B cell (primary cell): ENCODE measurements around the gene GET4.
"Not testable (repeated sequence)": the region's sequence is repeated elsewhere in the genome, so short reads cannot be mapped to it uniquely, and the experiment has no call there.

Experiments used
- EZH2 ChIP-seq: IDR thresholded peaks from 2 replicates; pipeline ENCODE4 v1.6.1; 2012; ENCODE audit warnings: borderline replicate concordance, low read depth, mild to moderate bottlenecking, moderate library complexity, low read length; ENCODE audit not compliant: insufficient read depth, poor library complexity, severe bottlenecking
- TF ChIP-seq, protein P1 (sequence below): fragments of 200-600 bp; IDR thresholded peaks from one replicate; pipeline ENCODE4 v1.8.0; 2022; ENCODE audit warnings: antibody characterized with exemption, mild to moderate bottlenecking

- TF ChIP-seq, protein P1, sequence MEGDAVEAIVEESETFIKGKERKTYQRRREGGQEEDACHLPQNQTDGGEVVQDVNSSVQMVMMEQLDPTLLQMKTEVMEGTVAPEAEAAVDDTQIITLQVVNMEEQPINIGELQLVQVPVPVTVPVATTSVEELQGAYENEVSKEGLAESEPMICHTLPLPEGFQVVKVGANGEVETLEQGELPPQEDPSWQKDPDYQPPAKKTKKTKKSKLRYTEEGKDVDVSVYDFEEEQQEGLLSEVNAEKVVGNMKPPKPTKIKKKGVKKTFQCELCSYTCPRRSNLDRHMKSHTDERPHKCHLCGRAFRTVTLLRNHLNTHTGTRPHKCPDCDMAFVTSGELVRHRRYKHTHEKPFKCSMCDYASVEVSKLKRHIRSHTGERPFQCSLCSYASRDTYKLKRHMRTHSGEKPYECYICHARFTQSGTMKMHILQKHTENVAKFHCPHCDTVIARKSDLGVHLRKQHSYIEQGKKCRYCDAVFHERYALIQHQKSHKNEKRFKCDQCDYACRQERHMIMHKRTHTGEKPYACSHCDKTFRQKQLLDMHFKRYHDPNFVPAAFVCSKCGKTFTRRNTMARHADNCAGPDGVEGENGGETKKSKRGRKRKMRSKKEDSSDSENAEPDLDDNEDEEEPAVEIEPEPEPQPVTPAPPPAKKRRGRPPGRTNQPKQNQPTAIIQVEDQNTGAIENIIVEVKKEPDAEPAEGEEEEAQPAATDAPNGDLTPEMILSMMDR = not testable (repeated sequence)
- TF ChIP-seq EZH2 = not testable (repeated sequence)
Measured at GRCh38 chr7:872685-873084, 3.7 kb upstream of the GET4 start.
